ENCODE data around the gene EIF1. TPM values are rescaled to one million over a fixed set of nuclear protein-coding genes. Genes with fewer than 3 reads are reported as not detected.
A peak's percentile ranks its signal among the peaks of the same experiment; 100 is the strongest.

The EIF1 gene
- total RNA-seq, 1 experiment from 2014 or later = 481 TPM

- Mint-ChIP-seq H3K9me3 (no peaks in the 10 kb centered on the region), H3K36me3 (no peaks in the 10 kb centered on the region), H3K27ac (0 out of 2 replicates have a peak overlapping the region, but pooled peaks have one; percentile 53), H3K4me3 (no peak overlapping the region), H3K27me3 (ENCODE audit: low read depth) (no peaks in the 10 kb centered on the region), H3K4me1 (peaks cover 11% of the 10 kb centered on the region)
- DNase-seq (ENCODE audit: low spot score) (no peak), ATAC-seq (no peak)
- ChIA-PET CTCF (interaction anchor here (1.0 to 2.2 kb wide), 5 partner anchors 9 to 109 kb away, joined by 3 to 16 read pairs (median 9); no protein-coding TSS in a partner anchor), POLR2A (no interaction called here)
- TF ChIP-seq GTF2I (CRISPR knock-in tag; conservative IDR thresholded peaks at IDR 0.05) (no peak), ZNF121 (CRISPR knock-in tag; IDR thresholded peaks at IDR 0.05) (no peak)
Observed at GRCh38 chr17:41657176-41657754, 31.4 kb upstream of the EIF1 start.

- Mint-ChIP-seq H3K4me1 (peaks cover 11% of the 10 kb centered on the region), H3K27me3 (ENCODE audit: low read depth) (peaks cover 3% of the 10 kb centered on the region), H3K36me3 (no peaks in the 10 kb centered on the region), H3K27ac (no peak overlapping the region), H3K9me3 (no peaks in the 10 kb centered on the region), H3K4me3 (no peak overlapping the region)
- CTCF ChIA-PET = interaction anchor here (0.6 to 1.6 kb wide), 5 partner anchors 9 to 109 kb away, joined by 3 to 16 read pairs (median 5); no protein-coding TSS in a partner anchor
- ATAC-seq (no peak), DNase-seq (ENCODE audit: low spot score) (no peak)
- TF ChIP-seq, protein P1, sequence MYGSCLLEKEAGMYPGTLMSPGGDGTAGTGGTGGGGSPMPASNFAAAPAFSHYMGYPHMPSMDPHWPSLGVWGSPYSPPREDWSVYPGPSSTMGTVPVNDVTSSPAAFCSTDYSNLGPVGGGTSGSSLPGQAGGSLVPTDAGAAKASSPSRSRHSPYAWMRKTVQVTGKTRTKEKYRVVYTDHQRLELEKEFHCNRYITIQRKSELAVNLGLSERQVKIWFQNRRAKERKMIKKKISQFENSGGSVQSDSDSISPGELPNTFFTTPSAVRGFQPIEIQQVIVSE (CRISPR knock-in tag; IDR thresholded peaks at IDR 0.05; ENCODE audit: borderline replicate concordance) = no peak
- TF ChIP-seq ZNF138 (CRISPR knock-in tag; conservative IDR thresholded peaks at IDR 0.05) (no peak), ELF4 (CRISPR knock-in tag; IDR thresholded peaks at IDR 0.05; ENCODE audit: low read depth) (no peak), STAT6 (CRISPR knock-in tag; conservative IDR thresholded peaks at IDR 0.05; ENCODE audit: low read depth) (no peak), ZBTB21 (CRISPR knock-in tag; IDR thresholded peaks at IDR 0.05; ENCODE audit: borderline replicate concordance) (no peak), TEAD4 (CRISPR knock-in tag; IDR thresholded peaks at IDR 0.05) (no peak), MYBL2 (CRISPR knock-in tag; IDR thresholded peaks at IDR 0.05) (no peak), RORB (CRISPR knock-in tag; IDR thresholded peaks at IDR 0.05) (no peak), SMAD4 (CRISPR knock-in tag; IDR thresholded peaks at IDR 0.05) (no peak)
- TF ChIP-seq, protein P2, sequence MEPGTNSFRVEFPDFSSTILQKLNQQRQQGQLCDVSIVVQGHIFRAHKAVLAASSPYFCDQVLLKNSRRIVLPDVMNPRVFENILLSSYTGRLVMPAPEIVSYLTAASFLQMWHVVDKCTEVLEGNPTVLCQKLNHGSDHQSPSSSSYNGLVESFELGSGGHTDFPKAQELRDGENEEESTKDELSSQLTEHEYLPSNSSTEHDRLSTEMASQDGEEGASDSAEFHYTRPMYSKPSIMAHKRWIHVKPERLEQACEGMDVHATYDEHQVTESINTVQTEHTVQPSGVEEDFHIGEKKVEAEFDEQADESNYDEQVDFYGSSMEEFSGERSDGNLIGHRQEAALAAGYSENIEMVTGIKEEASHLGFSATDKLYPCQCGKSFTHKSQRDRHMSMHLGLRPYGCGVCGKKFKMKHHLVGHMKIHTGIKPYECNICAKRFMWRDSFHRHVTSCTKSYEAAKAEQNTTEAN (CRISPR knock-in tag; IDR thresholded peaks at IDR 0.05) = no peak
- POLR2A ChIA-PET = no interaction called here
Observed at GRCh38 chr17:41657936-41658335, 30.7 kb upstream of the EIF1 start.

DNA sequence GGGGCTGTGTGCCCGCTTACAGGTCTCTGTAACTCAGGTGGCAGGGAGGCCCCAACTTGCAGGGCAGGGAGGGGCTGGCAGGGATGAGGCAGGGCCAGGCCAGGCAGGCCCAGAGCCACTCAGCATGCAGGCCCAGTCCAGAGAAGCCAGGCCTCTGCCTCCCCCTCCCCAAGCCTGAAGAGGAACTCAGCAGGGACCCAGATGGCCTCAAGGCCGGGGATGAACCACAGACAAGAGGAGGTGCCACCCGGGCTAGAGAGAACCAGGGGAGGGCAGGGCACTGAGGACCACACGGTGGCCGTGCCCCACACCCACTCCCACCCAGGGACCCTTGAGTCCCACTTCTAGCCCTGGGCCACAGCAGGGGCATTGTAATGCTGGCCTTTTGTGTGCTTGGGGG, 29.8 kb upstream of the EIF1 start:
- ATAC-seq (no peak), DNase-seq (ENCODE audit: low spot score) (no peak)
- H3K27ac Mint-ChIP-seq = no peak overlapping the region
- peaks cover 10% of the 10 kb centered on the region for H3K27me3 Mint-ChIP-seq (ENCODE audit: low read depth)
- no peak overlapping the region for H3K4me3 Mint-ChIP-seq
- ChIA-PET CTCF (interaction anchor here (1.6 kb wide), 1 partner anchor 110 kb away, joined by 16 read pairs; no protein-coding TSS in a partner anchor), POLR2A (no interaction called here)
- no peaks in the 10 kb centered on the region for H3K36me3 Mint-ChIP-seq
- no peaks in the 10 kb centered on the region for H3K9me3 Mint-ChIP-seq
- H3K4me1 Mint-ChIP-seq = peaks cover 11% of the 10 kb centered on the region
- TF ChIP-seq, protein P3, sequence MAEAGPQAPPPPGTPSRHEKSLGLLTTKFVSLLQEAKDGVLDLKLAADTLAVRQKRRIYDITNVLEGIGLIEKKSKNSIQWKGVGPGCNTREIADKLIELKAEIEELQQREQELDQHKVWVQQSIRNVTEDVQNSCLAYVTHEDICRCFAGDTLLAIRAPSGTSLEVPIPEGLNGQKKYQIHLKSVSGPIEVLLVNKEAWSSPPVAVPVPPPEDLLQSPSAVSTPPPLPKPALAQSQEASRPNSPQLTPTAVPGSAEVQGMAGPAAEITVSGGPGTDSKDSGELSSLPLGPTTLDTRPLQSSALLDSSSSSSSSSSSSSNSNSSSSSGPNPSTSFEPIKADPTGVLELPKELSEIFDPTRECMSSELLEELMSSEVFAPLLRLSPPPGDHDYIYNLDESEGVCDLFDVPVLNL (CRISPR knock-in tag; IDR thresholded peaks at IDR 0.05; ENCODE audit: borderline replicate concordance, low read depth) = no peak
- TF ChIP-seq ZNF416 (CRISPR knock-in tag; IDR thresholded peaks at IDR 0.05) (no peak), ZNF263 (CRISPR knock-in tag; IDR thresholded peaks at IDR 0.05; ENCODE audit: low read depth) (no peak), NR1H2 (CRISPR knock-in tag; IDR thresholded peaks at IDR 0.05) (no peak), SP1 (CRISPR knock-in tag; conservative IDR thresholded peaks at IDR 0.05) (no peak), GTF2I (CRISPR knock-in tag; conservative IDR thresholded peaks at IDR 0.05) (no peak), GABPB1 (CRISPR knock-in tag; IDR thresholded peaks at IDR 0.05) (no peak), OVOL2 (CRISPR knock-in tag; IDR thresholded peaks at IDR 0.05; ENCODE audit: borderline replicate concordance) (no peak), FOXP4 (CRISPR knock-in tag; IDR thresholded peaks at IDR 0.05) (no peak), NFE2L1 (CRISPR knock-in tag; IDR thresholded peaks at IDR 0.05) (no peak), ZNF232 (CRISPR knock-in tag; IDR thresholded peaks at IDR 0.05) (no peak)

Measured in WTC11 (cell line).